ENCODE results near the gene GXYLT2.
"Not testable (repeated sequence)": the region's sequence is repeated elsewhere in the genome, so short reads cannot be mapped to it uniquely, and the experiment has no call there.

The GXYLT2 gene

DNA sequence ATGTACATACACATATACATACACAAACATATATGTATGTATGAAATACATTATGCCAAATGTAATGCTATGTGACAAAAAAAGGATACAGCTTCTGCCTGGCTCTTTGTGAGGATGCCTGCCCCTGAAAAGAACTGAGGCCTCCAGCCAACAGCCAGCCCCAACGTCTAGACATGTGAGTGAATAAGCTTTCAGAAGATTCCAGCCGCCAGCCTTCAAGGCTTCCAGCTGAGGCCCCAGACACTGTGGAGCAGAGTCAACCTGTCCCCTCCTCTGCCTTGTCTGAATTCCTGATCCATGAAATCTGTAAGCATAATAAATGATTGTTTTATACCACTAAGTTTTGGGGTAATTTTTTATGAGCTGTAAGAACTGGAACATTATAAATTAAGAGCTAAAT lies 24.7 kb downstream of the GXYLT2 start:
- Histone ChIP-seq H3K4me3 (ENCODE audit: low read depth, low read length) (no peak overlapping the region), H3K27ac (no peak overlapping the region), H3K36me3 (replicated peaks) (peaks cover 5% of the 10 kb centered on the region), H3K27me3 (replicated peaks) (no peaks in the 10 kb centered on the region)
- DNase-seq = peak; percentile 67
- in situ Hi-C loops (cut with HindIII; ENCODE audit: low pct_ligation_motif_present, low sequenced_read_pairs) = no loop called here
- TF ChIP-seq, protein P1, sequence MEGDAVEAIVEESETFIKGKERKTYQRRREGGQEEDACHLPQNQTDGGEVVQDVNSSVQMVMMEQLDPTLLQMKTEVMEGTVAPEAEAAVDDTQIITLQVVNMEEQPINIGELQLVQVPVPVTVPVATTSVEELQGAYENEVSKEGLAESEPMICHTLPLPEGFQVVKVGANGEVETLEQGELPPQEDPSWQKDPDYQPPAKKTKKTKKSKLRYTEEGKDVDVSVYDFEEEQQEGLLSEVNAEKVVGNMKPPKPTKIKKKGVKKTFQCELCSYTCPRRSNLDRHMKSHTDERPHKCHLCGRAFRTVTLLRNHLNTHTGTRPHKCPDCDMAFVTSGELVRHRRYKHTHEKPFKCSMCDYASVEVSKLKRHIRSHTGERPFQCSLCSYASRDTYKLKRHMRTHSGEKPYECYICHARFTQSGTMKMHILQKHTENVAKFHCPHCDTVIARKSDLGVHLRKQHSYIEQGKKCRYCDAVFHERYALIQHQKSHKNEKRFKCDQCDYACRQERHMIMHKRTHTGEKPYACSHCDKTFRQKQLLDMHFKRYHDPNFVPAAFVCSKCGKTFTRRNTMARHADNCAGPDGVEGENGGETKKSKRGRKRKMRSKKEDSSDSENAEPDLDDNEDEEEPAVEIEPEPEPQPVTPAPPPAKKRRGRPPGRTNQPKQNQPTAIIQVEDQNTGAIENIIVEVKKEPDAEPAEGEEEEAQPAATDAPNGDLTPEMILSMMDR (IDR thresholded peaks at IDR 0.05; ENCODE audit: low read depth, low read length, missing control alignments) = no peak

DNA sequence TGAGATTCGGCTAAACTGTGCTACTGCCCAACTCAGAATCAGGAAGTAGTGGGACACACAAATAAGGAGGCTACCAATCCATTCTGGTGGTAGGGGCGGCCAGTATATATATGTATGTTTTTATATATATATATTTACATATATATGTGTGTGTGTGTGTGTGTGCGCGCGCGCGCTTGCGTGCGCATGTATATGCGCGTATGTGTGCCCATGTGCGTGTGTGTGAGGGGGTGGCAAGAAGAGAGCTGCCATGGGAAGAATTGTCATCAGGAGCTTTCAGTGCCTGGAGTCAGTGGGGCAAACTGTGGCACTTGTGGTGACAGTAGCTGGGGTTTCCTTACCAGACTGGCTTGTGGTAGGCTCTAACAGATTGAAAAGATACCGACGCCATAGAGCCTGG lies 26.5 kb downstream of the GXYLT2 start:
- DNase-seq = no peak
- TF ChIP-seq, protein P1 (IDR thresholded peaks at IDR 0.05; ENCODE audit: low read depth, low read length, missing control alignments) = no peak
- Histone ChIP-seq H3K4me3 (ENCODE audit: low read depth, low read length) (no peak overlapping the region), H3K36me3 (replicated peaks) (peaks cover 2% of the 10 kb centered on the region), H3K27me3 (replicated peaks) (no peaks in the 10 kb centered on the region), H3K27ac (no peak overlapping the region)
- in situ Hi-C loops (cut with HindIII; ENCODE audit: low pct_ligation_motif_present, low sequenced_read_pairs) = no loop called here

DNA sequence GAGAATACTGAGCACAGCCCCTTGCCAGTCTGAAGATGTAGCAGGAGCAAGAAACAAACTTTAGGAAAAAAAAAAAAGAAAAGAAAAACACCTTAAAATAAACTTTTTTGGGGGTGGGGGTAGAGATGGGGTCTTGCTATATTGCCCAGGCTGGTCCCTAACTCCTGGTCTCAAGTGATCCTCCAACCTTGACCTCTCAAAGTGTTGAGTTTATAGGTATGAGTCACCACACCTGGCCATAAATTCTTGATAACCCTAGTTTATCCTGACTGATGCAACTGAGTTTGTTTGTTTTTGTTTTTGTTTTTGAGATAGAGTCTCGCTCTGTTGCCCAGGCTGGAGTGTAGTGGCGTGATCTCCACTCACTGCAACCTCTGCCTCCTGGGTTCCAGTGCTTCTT lies 28.4 kb downstream of the GXYLT2 start:
- no peak overlapping the region for H3K4me3 ChIP-seq (ENCODE audit: low read depth, low read length)

DNA sequence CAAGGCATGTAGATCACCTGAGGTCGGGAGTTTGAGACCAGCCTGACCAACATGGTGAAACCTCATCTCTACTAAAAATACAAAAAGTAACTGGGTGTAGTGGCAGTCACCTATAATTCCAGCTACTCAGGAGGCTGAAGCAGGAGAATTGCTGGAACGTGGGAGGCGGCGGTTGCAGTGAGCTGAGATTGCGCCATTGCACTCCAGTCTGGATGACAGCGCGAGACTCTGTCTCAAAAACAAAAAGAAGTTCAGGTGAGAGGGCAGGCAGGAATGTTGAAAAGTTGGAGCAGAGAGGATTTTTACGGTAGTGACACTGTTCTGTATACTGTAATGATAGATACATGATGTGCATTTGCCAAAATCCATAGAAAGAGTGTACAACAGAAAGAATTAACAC lies 31.7 kb downstream of the GXYLT2 start:
- H3K36me3 ChIP-seq (replicated peaks) = no peaks in the 10 kb centered on the region
- in situ Hi-C loops (cut with HindIII; ENCODE audit: low pct_ligation_motif_present, low sequenced_read_pairs) = no loop called here
- DNase-seq = no peak
- no peak overlapping the region for H3K27ac ChIP-seq
- TF ChIP-seq, protein P1 (IDR thresholded peaks at IDR 0.05; ENCODE audit: low read depth, low read length, missing control alignments) = no peak
- no peaks in the 10 kb centered on the region for H3K27me3 ChIP-seq (replicated peaks)
- H3K4me3 ChIP-seq (ENCODE audit: low read depth, low read length) = no peak overlapping the region

More for the DNA sequence above, 28.4 kb downstream of the GXYLT2 start:
- in situ Hi-C loops (cut with HindIII; ENCODE audit: low pct_ligation_motif_present, low sequenced_read_pairs) = no loop called here
- TF ChIP-seq, protein P1 (IDR thresholded peaks at IDR 0.05; ENCODE audit: low read depth, low read length, missing control alignments) = no peak
- Histone ChIP-seq H3K36me3 (replicated peaks) (no peaks in the 10 kb centered on the region), H3K27ac (no peak overlapping the region), H3K27me3 (replicated peaks) (no peaks in the 10 kb centered on the region)
- DNase-seq = no peak

DNA sequence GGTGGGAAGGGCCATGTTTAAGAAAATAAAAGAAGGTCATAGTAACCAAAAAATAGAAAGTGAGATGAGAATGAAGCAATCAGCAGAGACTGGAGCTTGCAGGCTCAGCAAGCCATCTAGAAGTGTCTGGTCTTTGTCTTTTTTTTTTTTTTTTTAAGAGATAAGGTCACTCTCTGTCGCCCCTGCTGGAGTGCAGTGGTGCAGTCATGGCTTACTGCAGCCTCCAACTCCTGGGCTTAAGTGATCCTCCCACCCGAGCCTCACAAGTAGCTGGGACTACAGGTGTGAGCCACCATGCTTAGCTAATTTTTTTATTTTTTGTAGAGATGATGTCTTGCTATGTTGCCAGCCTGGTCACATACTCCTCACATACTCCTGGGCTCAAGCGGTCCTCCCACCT lies 36.2 kb downstream of the GXYLT2 start:
- no peak overlapping the region for H3K27ac ChIP-seq
- no peaks in the 10 kb centered on the region for H3K36me3 ChIP-seq (replicated peaks)
- in situ Hi-C loops (cut with HindIII; ENCODE audit: low pct_ligation_motif_present, low sequenced_read_pairs) = no loop called here
- H3K27me3 ChIP-seq (replicated peaks) = no peaks in the 10 kb centered on the region
- no peak overlapping the region for H3K4me3 ChIP-seq (ENCODE audit: low read depth, low read length)
- no peak for DNase-seq
- TF ChIP-seq, protein P1 (IDR thresholded peaks at IDR 0.05; ENCODE audit: low read depth, low read length, missing control alignments) = peak; percentile 34

DNA sequence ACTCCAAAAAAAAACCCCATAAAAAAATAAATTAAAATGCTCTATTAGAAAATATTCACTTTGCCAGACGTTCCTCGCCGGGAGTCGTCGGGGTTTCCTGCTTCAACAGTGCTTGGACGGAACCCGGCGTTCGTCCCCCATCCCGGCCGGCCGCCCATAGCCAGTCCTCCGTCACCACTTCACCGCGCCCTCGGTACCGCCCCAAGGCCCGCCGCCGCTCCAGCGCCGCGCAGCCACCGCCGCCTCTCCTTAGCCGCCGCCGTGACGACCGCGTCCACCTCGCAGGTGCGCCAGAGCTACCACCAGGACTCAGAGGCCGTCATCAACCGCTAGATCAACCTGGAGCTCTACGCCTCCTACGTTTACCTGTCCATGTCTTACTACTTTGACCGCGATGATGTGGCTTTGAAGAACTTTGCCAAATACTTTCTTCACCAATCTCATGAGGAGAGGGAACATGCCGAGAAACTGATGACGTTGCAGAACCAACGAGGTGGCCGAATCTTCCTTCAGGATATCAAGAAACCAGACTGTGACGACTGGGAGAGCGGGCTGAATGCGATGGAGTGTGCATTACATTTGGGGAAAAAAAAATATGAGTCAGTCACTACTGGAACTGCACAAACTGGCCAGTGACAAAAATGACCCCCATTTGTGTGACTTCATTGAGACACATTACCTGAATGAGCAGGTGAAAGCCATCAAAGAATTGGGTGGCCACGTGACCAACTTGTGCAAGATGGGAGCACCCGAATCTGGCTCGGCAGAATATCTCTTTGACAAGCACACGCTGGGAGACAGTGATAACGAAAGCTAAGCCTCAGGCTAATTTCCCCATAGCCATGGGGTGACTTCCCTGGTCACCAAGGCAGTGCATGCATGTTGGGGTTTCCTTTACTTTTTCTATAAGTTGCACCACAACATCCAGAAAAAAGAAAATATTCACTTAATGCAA lies 41.2 kb downstream of the GXYLT2 start:
- H3K36me3 ChIP-seq (replicated peaks); H3K27ac ChIP-seq; in situ Hi-C loops (cut with HindIII; ENCODE audit: low pct_ligation_motif_present, low sequenced_read_pairs); H3K27me3 ChIP-seq (replicated peaks); H3K4me3 ChIP-seq (ENCODE audit: low read depth, low read length); DNase-seq: not testable (repeated sequence)

All from brain microvascular endothelial cell (primary cell).